ENCODE measurements around the gene F2RL3.
A peak's percentile ranks its signal among the peaks of the same experiment; 100 is the strongest.

F2RL3 gene

DNA sequence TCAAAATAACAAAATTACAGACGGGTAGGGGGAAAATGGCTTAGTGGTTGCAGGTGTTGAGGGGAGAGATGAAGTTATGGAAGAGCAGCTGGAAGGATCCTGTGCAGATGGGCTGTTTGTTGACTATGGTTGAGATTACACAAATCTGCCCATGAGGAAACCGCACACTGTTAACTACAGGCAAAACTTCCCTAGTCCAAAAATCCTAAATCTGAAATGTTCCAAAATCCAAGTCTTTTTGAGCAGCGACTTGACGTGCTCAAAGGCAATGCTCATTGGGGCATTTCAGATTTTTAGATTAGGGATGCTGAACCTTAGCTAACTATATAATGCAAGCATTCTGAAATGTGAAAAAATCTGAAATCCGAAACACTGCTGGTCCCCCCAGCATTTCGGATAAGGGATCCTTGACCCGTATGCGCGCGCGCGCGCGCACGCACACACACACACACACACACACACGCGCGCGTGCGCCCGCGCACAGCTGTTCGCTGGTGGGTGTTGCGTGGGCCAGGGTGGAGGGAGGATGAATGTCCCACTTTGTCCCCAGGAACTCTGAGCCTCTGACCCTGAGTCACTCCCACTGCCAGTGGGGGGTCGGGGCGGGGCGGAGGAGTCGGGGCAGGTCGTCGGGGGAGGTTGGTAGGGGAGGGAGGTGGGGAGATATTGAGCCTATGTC, 6.8 kb downstream of the F2RL3 start:
- TF ChIP-seq ESRRG (CRISPR knock-in tag; IDR thresholded peaks at IDR 0.05) (no peak), ZFP3 (CRISPR knock-in tag; IDR thresholded peaks at IDR 0.05) (no peak), ZNF565 (CRISPR knock-in tag; conservative IDR thresholded peaks at IDR 0.05; ENCODE audit: low read depth) (no peak)
- TF ChIP-seq, protein P1, sequence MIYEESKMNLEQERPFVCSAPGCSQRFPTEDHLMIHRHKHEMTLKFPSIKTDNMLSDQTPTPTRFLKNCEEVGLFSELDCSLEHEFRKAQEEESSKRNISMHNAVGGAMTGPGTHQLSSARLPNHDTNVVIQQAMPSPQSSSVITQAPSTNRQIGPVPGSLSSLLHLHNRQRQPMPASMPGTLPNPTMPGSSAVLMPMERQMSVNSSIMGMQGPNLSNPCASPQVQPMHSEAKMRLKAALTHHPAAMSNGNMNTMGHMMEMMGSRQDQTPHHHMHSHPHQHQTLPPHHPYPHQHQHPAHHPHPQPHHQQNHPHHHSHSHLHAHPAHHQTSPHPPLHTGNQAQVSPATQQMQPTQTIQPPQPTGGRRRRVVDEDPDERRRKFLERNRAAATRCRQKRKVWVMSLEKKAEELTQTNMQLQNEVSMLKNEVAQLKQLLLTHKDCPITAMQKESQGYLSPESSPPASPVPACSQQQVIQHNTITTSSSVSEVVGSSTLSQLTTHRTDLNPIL (CRISPR knock-in tag; IDR thresholded peaks at IDR 0.05; ENCODE audit: low read depth), result no peak
- no peak for ATAC-seq

DNA sequence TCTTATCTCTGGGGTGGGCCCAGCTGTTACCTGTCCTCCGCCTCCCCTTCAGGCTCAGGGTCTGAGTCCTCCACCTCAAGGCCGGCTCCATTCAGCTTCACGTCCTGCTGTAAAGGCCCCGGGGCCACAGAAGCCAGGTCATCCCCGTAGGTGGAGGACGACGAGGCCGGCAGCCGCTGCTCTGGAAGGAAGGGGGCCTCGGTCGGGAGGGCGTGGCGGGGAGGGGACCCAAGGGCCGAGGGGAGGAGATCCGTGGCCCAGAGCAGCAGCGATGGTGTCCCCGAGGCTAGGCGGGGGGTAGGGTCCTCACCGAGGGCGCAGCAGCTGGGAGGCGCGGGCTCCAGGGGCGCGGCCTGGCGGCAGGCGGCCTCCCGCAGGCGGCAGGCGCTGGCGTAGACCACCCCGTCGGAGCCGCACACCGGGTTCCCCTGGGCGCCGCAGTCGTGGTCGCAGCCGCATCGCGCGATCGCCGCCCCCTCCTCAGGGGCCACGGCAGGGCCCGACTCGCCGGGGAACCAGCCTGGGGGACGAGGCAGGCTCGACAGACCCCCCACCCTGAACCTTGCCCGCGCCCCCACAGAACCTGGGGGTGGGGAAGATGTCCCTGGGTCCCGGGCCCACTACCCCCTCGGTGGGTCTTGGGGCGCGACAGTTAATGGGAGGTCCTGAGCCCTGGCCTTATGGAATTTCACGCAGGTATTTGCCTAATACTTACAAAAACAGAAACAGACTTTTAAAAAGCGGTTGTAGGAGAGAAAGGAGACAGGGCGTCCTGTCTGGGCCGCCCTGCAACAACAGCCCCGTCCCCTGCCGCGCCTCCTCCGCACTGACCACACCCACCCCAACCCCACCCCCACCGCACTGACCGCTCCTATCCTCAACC, 7.6 kb downstream of the F2RL3 start:
- TF ChIP-seq ZNF70 (CRISPR knock-in tag; IDR thresholded peaks at IDR 0.05) (no peak), CSDC2 (CRISPR knock-in tag; IDR thresholded peaks at IDR 0.05) (no peak), ARNTL (CRISPR knock-in tag; IDR thresholded peaks at IDR 0.05; ENCODE audit: borderline replicate concordance, low read depth) (no peak), ZNF565 (CRISPR knock-in tag; conservative IDR thresholded peaks at IDR 0.05; ENCODE audit: low read depth) (no peak), BACH2 (CRISPR knock-in tag; IDR thresholded peaks at IDR 0.05; ENCODE audit: borderline replicate concordance) (no peak), CSRNP3 (CRISPR knock-in tag; IDR thresholded peaks at IDR 0.05) (no peak), ZNF8 (CRISPR knock-in tag; IDR thresholded peaks at IDR 0.05) (no peak), SNAI2 (CRISPR knock-in tag; IDR thresholded peaks at IDR 0.05) (no peak), ISL1 (CRISPR knock-in tag; IDR thresholded peaks at IDR 0.05) (no peak), GLIS3 (CRISPR knock-in tag; IDR thresholded peaks at IDR 0.05) (no peak), ZFP3 (CRISPR knock-in tag; IDR thresholded peaks at IDR 0.05) (no peak), ESRRG (CRISPR knock-in tag; IDR thresholded peaks at IDR 0.05) (no peak), RARB (CRISPR knock-in tag; IDR thresholded peaks at IDR 0.05) (no peak), PATZ1 (CRISPR knock-in tag; IDR thresholded peaks at IDR 0.05; ENCODE audit: borderline replicate concordance) (no peak), ZC3H10 (CRISPR knock-in tag; IDR thresholded peaks at IDR 0.05) (no peak), TOX (CRISPR knock-in tag; IDR thresholded peaks at IDR 0.05; ENCODE audit: borderline replicate concordance) (no peak), TCF4 (CRISPR knock-in tag; IDR thresholded peaks at IDR 0.05; ENCODE audit: borderline replicate concordance) (no peak), OSR1 (CRISPR knock-in tag; IDR thresholded peaks at IDR 0.05) (no peak)
- TF ChIP-seq, protein P2, sequence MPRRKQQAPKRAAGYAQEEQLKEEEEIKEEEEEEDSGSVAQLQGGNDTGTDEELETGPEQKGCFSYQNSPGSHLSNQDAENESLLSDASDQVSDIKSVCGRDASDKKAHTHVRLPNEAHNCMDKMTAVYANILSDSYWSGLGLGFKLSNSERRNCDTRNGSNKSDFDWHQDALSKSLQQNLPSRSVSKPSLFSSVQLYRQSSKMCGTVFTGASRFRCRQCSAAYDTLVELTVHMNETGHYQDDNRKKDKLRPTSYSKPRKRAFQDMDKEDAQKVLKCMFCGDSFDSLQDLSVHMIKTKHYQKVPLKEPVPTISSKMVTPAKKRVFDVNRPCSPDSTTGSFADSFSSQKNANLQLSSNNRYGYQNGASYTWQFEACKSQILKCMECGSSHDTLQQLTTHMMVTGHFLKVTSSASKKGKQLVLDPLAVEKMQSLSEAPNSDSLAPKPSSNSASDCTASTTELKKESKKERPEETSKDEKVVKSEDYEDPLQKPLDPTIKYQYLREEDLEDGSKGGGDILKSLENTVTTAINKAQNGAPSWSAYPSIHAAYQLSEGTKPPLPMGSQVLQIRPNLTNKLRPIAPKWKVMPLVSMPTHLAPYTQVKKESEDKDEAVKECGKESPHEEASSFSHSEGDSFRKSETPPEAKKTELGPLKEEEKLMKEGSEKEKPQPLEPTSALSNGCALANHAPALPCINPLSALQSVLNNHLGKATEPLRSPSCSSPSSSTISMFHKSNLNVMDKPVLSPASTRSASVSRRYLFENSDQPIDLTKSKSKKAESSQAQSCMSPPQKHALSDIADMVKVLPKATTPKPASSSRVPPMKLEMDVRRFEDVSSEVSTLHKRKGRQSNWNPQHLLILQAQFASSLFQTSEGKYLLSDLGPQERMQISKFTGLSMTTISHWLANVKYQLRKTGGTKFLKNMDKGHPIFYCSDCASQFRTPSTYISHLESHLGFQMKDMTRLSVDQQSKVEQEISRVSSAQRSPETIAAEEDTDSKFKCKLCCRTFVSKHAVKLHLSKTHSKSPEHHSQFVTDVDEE (CRISPR knock-in tag; IDR thresholded peaks at IDR 0.05), result no peak
- TF ChIP-seq, protein P3, sequence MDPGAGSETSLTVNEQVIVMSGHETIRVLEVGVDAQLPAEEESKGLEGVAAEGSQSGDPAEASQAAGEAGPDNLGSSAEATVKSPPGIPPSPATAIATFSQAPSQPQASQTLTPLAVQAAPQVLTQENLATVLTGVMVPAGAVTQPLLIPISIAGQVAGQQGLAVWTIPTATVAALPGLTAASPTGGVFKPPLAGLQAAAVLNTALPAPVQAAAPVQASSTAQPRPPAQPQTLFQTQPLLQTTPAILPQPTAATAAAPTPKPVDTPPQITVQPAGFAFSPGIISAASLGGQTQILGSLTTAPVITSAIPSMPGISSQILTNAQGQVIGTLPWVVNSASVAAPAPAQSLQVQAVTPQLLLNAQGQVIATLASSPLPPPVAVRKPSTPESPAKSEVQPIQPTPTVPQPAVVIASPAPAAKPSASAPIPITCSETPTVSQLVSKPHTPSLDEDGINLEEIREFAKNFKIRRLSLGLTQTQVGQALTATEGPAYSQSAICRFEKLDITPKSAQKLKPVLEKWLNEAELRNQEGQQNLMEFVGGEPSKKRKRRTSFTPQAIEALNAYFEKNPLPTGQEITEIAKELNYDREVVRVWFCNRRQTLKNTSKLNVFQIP (CRISPR knock-in tag; IDR thresholded peaks at IDR 0.05; ENCODE audit: borderline replicate concordance, low read depth), result no peak

More for the DNA sequence above, 7.6 kb downstream of the F2RL3 start:
- ATAC-seq, result peak; percentile 35

All from SK-N-SH treated with all-trans-retinoic acid at 6 μM for 48 hours (cell line).